SK-N-MC (cell line): ENCODE data around the gene TRIM8.

Experiments
- EZH2 ChIP-seq: fragments of 200-600 bp; sonication (generic); IDR thresholded peaks from one replicate; pipeline ENCODE4 v1.6.1; 2017; ENCODE audit warnings: antibody characterized with exemption
- POLR2AphosphoS5 ChIP-seq: IDR thresholded peaks from 2 replicates; pipeline ENCODE4 v1.6.1; 2012; ENCODE audit warnings: mild to moderate bottlenecking, low read depth, low read length, borderline replicate concordance

GRCh38 chr10:102652170-102652916 is 8.1 kb downstream of the TRIM8 start:
- TF ChIP-seq POLR2AphosphoS5 (no peak), EZH2 (no peak)
